Measurements from ENCODE around the gene KRTAP4-1.

Gene KRTAP4-1

GRCh38 chr17:41145261-41145660 is 39.5 kb downstream of the KRTAP4-1 start:
- no peak overlapping the region for H2AFZ ChIP-seq (ENCODE audit: low read depth, low read length)
- H3K4me3 ChIP-seq (ENCODE audit: insufficient read depth in 1 of 2, low read depth in 1 of 2, low read length in 2 of 2): no peak overlapping the region
- no peaks in the 10 kb centered on the region for H3K27me3 ChIP-seq (ENCODE audit: control insufficient read depth in 1 of 2, insufficient read depth in 1 of 2, low read length in 2 of 2)
- H3K36me3 ChIP-seq (ENCODE audit: control insufficient read depth in 1 of 2, insufficient read depth in 2 of 2, low read depth in 1 of 2, low read length in 2 of 2): peaks cover 0 to under 1% of the 10 kb centered on the region in 2 experiments
- no peaks in the 10 kb centered on the region for H3K79me1 ChIP-seq (replicated peaks; ENCODE audit: low read length, poor library complexity, severe bottlenecking)
- H3K14ac ChIP-seq (ENCODE audit: low read length in 2 of 2): no peak overlapping the region
- no peak overlapping the region for H4K8ac ChIP-seq (ENCODE audit: low read length)
- 92% methylated on average over 2 of the region's 2 CpGs for WGBS
- peaks cover 2% of the 10 kb centered on the region for H3K4me1 ChIP-seq (ENCODE audit: control insufficient read depth, insufficient read depth, low read depth, low read length)
- no peak overlapping the region for H3K9ac ChIP-seq (ENCODE audit: low read length)
- H2BK15ac ChIP-seq (ENCODE audit: low read depth, poor library complexity, severe bottlenecking): no peak overlapping the region
- H2BK12ac ChIP-seq (ENCODE audit: low read length in 2 of 2): no peak overlapping the region
- H3K27ac ChIP-seq (ENCODE audit: low read length, poor library complexity, severe bottlenecking): no peak overlapping the region
- H2BK5ac ChIP-seq (ENCODE audit: low read depth, low read length, poor library complexity, severe bottlenecking): no peak overlapping the region
- H3K4me2 ChIP-seq (ENCODE audit: low read length, poor library complexity, severe bottlenecking): no peak overlapping the region
- H3K4ac ChIP-seq (ENCODE audit: low read depth in 1 of 2, low read length in 2 of 2): no peak overlapping the region
- H3K9me3 ChIP-seq (ENCODE audit: control insufficient read depth, low read length): peaks cover 11% of the 10 kb centered on the region
- DNase-seq: no peak
- no peak overlapping the region for H3K23ac ChIP-seq (ENCODE audit: low read length in 2 of 2)
- H2AK5ac ChIP-seq (ENCODE audit: low read length, severe bottlenecking): no peak overlapping the region
- H2BK120ac ChIP-seq (ENCODE audit: low read depth, low read length): no peak overlapping the region
- no peak overlapping the region for H4K91ac ChIP-seq (ENCODE audit: low read length)
- H3K18ac ChIP-seq (ENCODE audit: low read depth in 1 of 2, low read length in 2 of 2): no peak overlapping the region

GRCh38 chr17:41144846-41145245 is 39.9 kb downstream of the KRTAP4-1 start:
- Histone ChIP-seq H2BK5ac (ENCODE audit: low read depth, low read length, poor library complexity, severe bottlenecking) (no peak overlapping the region), H2AK5ac (ENCODE audit: low read length, severe bottlenecking) (no peak overlapping the region), H3K4me3 (ENCODE audit: insufficient read depth in 1 of 2, low read depth in 1 of 2, low read length in 2 of 2) (no peak overlapping the region), H3K9me3 (ENCODE audit: control insufficient read depth, low read length) (peaks cover 11% of the 10 kb centered on the region), H4K91ac (ENCODE audit: low read length) (no peak overlapping the region), H4K8ac (ENCODE audit: low read length) (no peak overlapping the region), H3K9ac (ENCODE audit: low read length) (no peak overlapping the region), H3K79me1 (replicated peaks; ENCODE audit: low read length, poor library complexity, severe bottlenecking) (no peaks in the 10 kb centered on the region), H3K36me3 (ENCODE audit: control insufficient read depth in 1 of 2, insufficient read depth in 2 of 2, low read depth in 1 of 2, low read length in 2 of 2) (peaks cover 0 to 4% of the 10 kb centered on the region in 2 experiments), H3K14ac (ENCODE audit: low read length in 2 of 2) (no peak overlapping the region), H3K23ac (ENCODE audit: low read length in 2 of 2) (no peak overlapping the region), H3K27me3 (ENCODE audit: control insufficient read depth in 1 of 2, insufficient read depth in 1 of 2, low read length in 2 of 2) (no peaks in the 10 kb centered on the region), H2BK15ac (ENCODE audit: low read depth, poor library complexity, severe bottlenecking) (no peak overlapping the region), H3K27ac (ENCODE audit: low read length, poor library complexity, severe bottlenecking) (no peak overlapping the region), H3K18ac (ENCODE audit: low read depth in 1 of 2, low read length in 2 of 2) (no peak overlapping the region), H3K4me1 (ENCODE audit: control insufficient read depth, insufficient read depth, low read depth, low read length) (peaks cover 6% of the 10 kb centered on the region), H3K4ac (ENCODE audit: low read depth in 1 of 2, low read length in 2 of 2) (no peak overlapping the region), H3K4me2 (ENCODE audit: low read length, poor library complexity, severe bottlenecking) (no peak overlapping the region), H2AFZ (ENCODE audit: low read depth, low read length) (no peak overlapping the region), H2BK120ac (ENCODE audit: low read depth, low read length) (no peak overlapping the region), H2BK12ac (ENCODE audit: low read length in 2 of 2) (no peak overlapping the region)
- 96% methylated on average over 1 of the region's 1 CpG for WGBS
- no peak for DNase-seq

GRCh38 chr17:41141361-41141760 is 43.4 kb downstream of the KRTAP4-1 start:
- no peak overlapping the region for H3K4me3 ChIP-seq (ENCODE audit: insufficient read depth in 1 of 2, low read depth in 1 of 2, low read length in 2 of 2)
- no peaks in the 10 kb centered on the region for H3K27me3 ChIP-seq (ENCODE audit: control insufficient read depth in 1 of 2, insufficient read depth in 1 of 2, low read length in 2 of 2)
- peaks cover 23% of the 10 kb centered on the region for H3K9me3 ChIP-seq (ENCODE audit: control insufficient read depth, low read length)
- peak overlapping the region; percentile 92 for H2BK5ac ChIP-seq (ENCODE audit: low read depth, low read length, poor library complexity, severe bottlenecking)
- no peak overlapping the region for H3K18ac ChIP-seq (ENCODE audit: low read depth in 1 of 2, low read length in 2 of 2)
- no peak overlapping the region for H2BK15ac ChIP-seq (ENCODE audit: low read depth, poor library complexity, severe bottlenecking)
- no peak for DNase-seq
- no peak overlapping the region for H3K14ac ChIP-seq (ENCODE audit: low read length in 2 of 2)
- peak overlapping the region; percentile 87 for H2AK5ac ChIP-seq (ENCODE audit: low read length, severe bottlenecking)
- H3K27ac ChIP-seq (ENCODE audit: low read length, poor library complexity, severe bottlenecking): peak overlapping the region; percentile 96
- no peak overlapping the region for H4K8ac ChIP-seq (ENCODE audit: low read length)
- no peak overlapping the region for H2BK12ac ChIP-seq (ENCODE audit: low read length in 2 of 2)
- no peak overlapping the region for H3K23ac ChIP-seq (ENCODE audit: low read length in 2 of 2)
- H3K79me1 ChIP-seq (replicated peaks; ENCODE audit: low read length, poor library complexity, severe bottlenecking): no peaks in the 10 kb centered on the region
- H2AFZ ChIP-seq (ENCODE audit: low read depth, low read length): no peak overlapping the region
- H3K9ac ChIP-seq (ENCODE audit: low read length): no peak overlapping the region
- no peak overlapping the region for H3K4ac ChIP-seq (ENCODE audit: low read depth in 1 of 2, low read length in 2 of 2)
- no peak overlapping the region for H3K4me2 ChIP-seq (ENCODE audit: low read length, poor library complexity, severe bottlenecking)
- H3K36me3 ChIP-seq (ENCODE audit: control insufficient read depth in 1 of 2, insufficient read depth in 2 of 2, low read depth in 1 of 2, low read length in 2 of 2): peaks cover 0 to 6% of the 10 kb centered on the region in 2 experiments
- peaks cover 8% of the 10 kb centered on the region for H3K4me1 ChIP-seq (ENCODE audit: control insufficient read depth, insufficient read depth, low read depth, low read length)
- H4K91ac ChIP-seq (ENCODE audit: low read length): no peak overlapping the region
- H2BK120ac ChIP-seq (ENCODE audit: low read depth, low read length): no peak overlapping the region

GRCh38 chr17:41140360-41141131 is 44.2 kb downstream of the KRTAP4-1 start, which contains the start of gene KRTAP4-6:
TSS of gene KRTAP4-6 (minus strand) at chr17:41140544. CDS start at chr17:41140487, 57 bp downstream.
- no peak within 1 kb of the TSS for H2AFZ ChIP-seq (ENCODE audit: low read depth, low read length)
- DNase-seq: peak; percentile 9
- no peak within 1 kb of the TSS for H4K8ac ChIP-seq (ENCODE audit: low read length)
- H2BK120ac ChIP-seq (ENCODE audit: low read depth, low read length): no peak within 1 kb of the TSS
- peaks cover 23% of the 10 kb centered on the region for H3K9me3 ChIP-seq (ENCODE audit: control insufficient read depth, low read length)
- no peak within 1 kb of the TSS for H2BK12ac ChIP-seq (ENCODE audit: low read length in 2 of 2)
- peak within 1 kb of the TSS; percentile 72 for H2AK5ac ChIP-seq (ENCODE audit: low read length, severe bottlenecking)
- H3K27ac ChIP-seq (ENCODE audit: low read length, poor library complexity, severe bottlenecking): peak within 1 kb of the TSS; percentile 96
- H3K4me3 ChIP-seq (ENCODE audit: insufficient read depth in 1 of 2, low read depth in 1 of 2, low read length in 2 of 2): peak within 1 kb of the TSS in 1 of 2 experiments; percentile 39
- no peak within 1 kb of the TSS for H3K23ac ChIP-seq (ENCODE audit: low read length in 2 of 2)
- no peak within 1 kb of the TSS for H3K9ac ChIP-seq (ENCODE audit: low read length)
- no peak within 1 kb of the TSS for H3K4ac ChIP-seq (ENCODE audit: low read depth in 1 of 2, low read length in 2 of 2)
- WGBS: 84% methylated on average over 5 of the region's 6 CpGs
- peak within 1 kb of the TSS; percentile 52 for H2BK15ac ChIP-seq (ENCODE audit: low read depth, poor library complexity, severe bottlenecking)
- peaks cover 0 to 6% of the 10 kb centered on the region in 2 experiments for H3K36me3 ChIP-seq (ENCODE audit: control insufficient read depth in 1 of 2, insufficient read depth in 2 of 2, low read depth in 1 of 2, low read length in 2 of 2)
- no peaks in the 10 kb centered on the region for H3K27me3 ChIP-seq (ENCODE audit: control insufficient read depth in 1 of 2, insufficient read depth in 1 of 2, low read length in 2 of 2)
- H3K14ac ChIP-seq (ENCODE audit: low read length in 2 of 2): no peak within 1 kb of the TSS
- no peak within 1 kb of the TSS for H3K4me2 ChIP-seq (ENCODE audit: low read length, poor library complexity, severe bottlenecking)
- no peak within 1 kb of the TSS for H3K18ac ChIP-seq (ENCODE audit: low read depth in 1 of 2, low read length in 2 of 2)
- no peaks in the 10 kb centered on the region for H3K79me1 ChIP-seq (replicated peaks; ENCODE audit: low read length, poor library complexity, severe bottlenecking)
- peak within 1 kb of the TSS; percentile 18 for H4K91ac ChIP-seq (ENCODE audit: low read length)
- H3K4me1 ChIP-seq (ENCODE audit: control insufficient read depth, insufficient read depth, low read depth, low read length): peaks cover 8% of the 10 kb centered on the region
- peak within 1 kb of the TSS; percentile 92 for H2BK5ac ChIP-seq (ENCODE audit: low read depth, low read length, poor library complexity, severe bottlenecking)
